ENCODE measurements around the gene PSMD1.

The PSMD1 gene

GRCh38 chr2:231123362-231123898, 66.8 kb downstream of the PSMD1 start:
- Histone ChIP-seq H3K27ac (no peak overlapping the region), H3K36me3 (no peaks in the 10 kb centered on the region), H3K9me3 (no peaks in the 10 kb centered on the region), H3K4me3 (peak overlapping the region in 1 of 2 donors; percentile 2), H3K4me1 (peaks cover 0 to 22% (median 8%) of the 10 kb centered on the region in 4 donors), H3K27me3 (no peaks in the 10 kb centered on the region)
- intact Hi-C loops (cut with DNase I; ENCODE audit: low total_unique reads): no loop called here
- TF ChIP-seq CTCF (IDR thresholded peaks at IDR 0.05): no peak
- DNase-seq: no peak

- intact Hi-C loops (cut with DNase I; ENCODE audit: low total_unique reads): no loop called here
- H3K36me3 ChIP-seq: no peaks in the 10 kb centered on the region
- TF ChIP-seq CTCF (IDR thresholded peaks at IDR 0.05): no peak
- H3K4me1 ChIP-seq: peaks cover 0 to 22% (median 8%) of the 10 kb centered on the region in 4 donors
- H3K27ac ChIP-seq: no peak within 1 kb of the TSS
- no peak for DNase-seq
- H3K4me3 ChIP-seq: no peak within 1 kb of the TSS
- no peaks in the 10 kb centered on the region for H3K9me3 ChIP-seq
- no peaks in the 10 kb centered on the region for H3K27me3 ChIP-seq
Measured at GRCh38 chr2:231124838-231125568, 68.3 kb downstream of the PSMD1 start, which contains the start of gene HTR2B. TSS of gene HTR2B (minus strand) at chr2:231125042. CDS start at chr2:231123764, 1,278 bp downstream.

DNA sequence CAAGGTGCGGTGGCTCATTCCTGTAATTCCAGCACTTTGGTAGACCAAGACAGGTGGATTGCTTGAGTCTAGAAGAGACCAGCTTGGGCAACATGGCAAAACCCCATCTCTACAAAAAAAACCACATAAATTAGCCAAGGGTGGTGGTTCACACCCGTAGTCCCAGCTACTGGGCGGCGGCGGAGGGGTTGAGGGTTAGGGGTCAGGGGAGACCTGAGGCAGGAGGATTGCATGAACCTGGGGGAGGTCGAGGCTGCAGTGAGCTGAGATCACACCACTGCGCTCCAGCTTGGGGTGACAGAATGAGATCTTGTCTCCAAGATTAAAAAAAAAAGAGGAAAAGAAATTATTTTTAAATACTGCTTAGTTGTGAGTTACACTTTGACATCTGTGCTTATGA, 69.5 kb downstream of the PSMD1 start:
- no peak overlapping the region for H3K27ac ChIP-seq
- intact Hi-C loops (cut with DNase I; ENCODE audit: low total_unique reads): no loop called here
- no peak for TF ChIP-seq CTCF (IDR thresholded peaks at IDR 0.05)
- peaks cover 0 to 22% (median 10%) of the 10 kb centered on the region in 4 donors for H3K4me1 ChIP-seq
- H3K9me3 ChIP-seq: no peaks in the 10 kb centered on the region
- H3K4me3 ChIP-seq: no peak overlapping the region
- H3K36me3 ChIP-seq: no peaks in the 10 kb centered on the region
- H3K27me3 ChIP-seq: no peaks in the 10 kb centered on the region
- no peak for DNase-seq

GRCh38 chr2:231127480-231127879, 70.8 kb downstream of the PSMD1 start:
- intact Hi-C loops (cut with DNase I; ENCODE audit: low total_unique reads): no loop called here
- Histone ChIP-seq H3K4me3 (no peak overlapping the region), H3K9me3 (no peaks in the 10 kb centered on the region), H3K36me3 (no peaks in the 10 kb centered on the region), H3K27me3 (no peaks in the 10 kb centered on the region), H3K4me1 (peaks cover 0 to 31% (median 15%) of the 10 kb centered on the region in 4 donors), H3K27ac (no peak overlapping the region)
- no peak for TF ChIP-seq CTCF (IDR thresholded peaks at IDR 0.05)
- DNase-seq: no peak

DNA sequence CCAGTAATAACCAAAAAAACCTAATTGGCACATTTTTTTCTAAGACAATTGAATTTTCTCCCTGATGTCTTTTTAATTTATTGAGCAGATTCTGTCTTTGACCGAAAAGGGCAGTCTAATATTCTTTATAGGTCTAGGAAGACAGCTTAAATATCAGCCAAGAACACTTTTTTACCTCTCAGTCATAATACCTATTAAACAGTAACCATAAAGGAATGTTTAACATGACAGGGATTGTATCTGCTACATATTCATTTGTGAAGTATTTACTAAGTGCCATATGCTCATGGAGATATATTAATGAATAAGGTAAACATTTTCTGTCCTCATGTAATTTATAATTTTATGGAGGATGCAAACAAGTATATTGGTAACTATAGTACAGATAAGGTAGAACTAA, 71.3 kb downstream of the PSMD1 start:
- Histone ChIP-seq H3K4me3 (no peak overlapping the region), H3K4me1 (peaks cover 0 to 34% (median 15%) of the 10 kb centered on the region in 4 donors), H3K27ac (no peak overlapping the region), H3K36me3 (no peaks in the 10 kb centered on the region), H3K27me3 (no peaks in the 10 kb centered on the region), H3K9me3 (no peaks in the 10 kb centered on the region)
- no peak for TF ChIP-seq CTCF (IDR thresholded peaks at IDR 0.05)
- DNase-seq: no peak
- intact Hi-C loops (cut with DNase I; ENCODE audit: low total_unique reads): no loop called here
